GM19238 (cell line): ENCODE measurements around the gene GRM7.

Experiments
- DNase-seq: peaks from one replicate; pipeline ENCODE4 v3.0.0; 2011; ENCODE audit warnings: low spot score; ENCODE audit not compliant: insufficient read length

GRM7 gene

DNA sequence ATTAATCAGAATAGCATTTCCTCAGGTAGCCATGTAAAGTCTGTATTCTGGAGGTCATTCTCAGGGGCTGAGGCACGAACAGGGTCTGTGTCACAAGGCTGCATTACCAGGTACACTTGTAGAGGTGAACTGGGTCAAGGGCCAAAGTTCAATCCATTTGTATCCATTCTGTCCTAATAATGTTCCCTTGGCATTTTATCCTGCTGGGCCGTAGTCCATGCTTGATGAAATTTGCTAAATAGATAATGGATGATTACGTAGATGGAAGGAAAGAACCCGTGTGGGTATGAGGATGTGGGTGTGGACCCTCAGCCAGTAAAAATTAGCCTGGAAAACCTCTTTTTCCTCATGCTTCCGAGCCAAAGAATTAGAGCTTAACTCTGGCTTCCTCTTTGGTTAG, 785.9 kb downstream of the GRM7 start:
- no peak for DNase-seq

- DNase-seq: no peak
Measured at GRCh38 chr3:7650466-7650865, 789.6 kb downstream of the GRM7 start.

DNA sequence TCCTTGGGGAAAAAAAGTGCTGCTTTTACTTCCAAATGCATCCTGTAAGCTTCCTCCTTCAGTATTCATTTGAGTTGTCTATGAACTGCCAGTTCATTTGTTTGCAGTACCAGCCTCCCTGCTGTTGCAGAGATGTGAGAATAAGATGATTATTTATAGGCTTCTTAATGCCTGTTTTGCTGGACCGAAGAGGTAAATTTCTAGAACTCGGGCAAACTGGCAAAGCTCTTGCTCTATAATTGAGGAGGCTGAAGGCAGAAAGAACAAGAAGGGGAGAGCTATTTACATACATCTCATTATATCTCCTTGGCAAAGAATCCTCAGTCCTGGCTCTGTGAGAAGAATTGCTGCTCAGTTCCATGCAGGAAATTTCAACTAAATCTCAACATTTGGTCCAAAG, 790.4 kb downstream of the GRM7 start:
- no peak for DNase-seq

DNA sequence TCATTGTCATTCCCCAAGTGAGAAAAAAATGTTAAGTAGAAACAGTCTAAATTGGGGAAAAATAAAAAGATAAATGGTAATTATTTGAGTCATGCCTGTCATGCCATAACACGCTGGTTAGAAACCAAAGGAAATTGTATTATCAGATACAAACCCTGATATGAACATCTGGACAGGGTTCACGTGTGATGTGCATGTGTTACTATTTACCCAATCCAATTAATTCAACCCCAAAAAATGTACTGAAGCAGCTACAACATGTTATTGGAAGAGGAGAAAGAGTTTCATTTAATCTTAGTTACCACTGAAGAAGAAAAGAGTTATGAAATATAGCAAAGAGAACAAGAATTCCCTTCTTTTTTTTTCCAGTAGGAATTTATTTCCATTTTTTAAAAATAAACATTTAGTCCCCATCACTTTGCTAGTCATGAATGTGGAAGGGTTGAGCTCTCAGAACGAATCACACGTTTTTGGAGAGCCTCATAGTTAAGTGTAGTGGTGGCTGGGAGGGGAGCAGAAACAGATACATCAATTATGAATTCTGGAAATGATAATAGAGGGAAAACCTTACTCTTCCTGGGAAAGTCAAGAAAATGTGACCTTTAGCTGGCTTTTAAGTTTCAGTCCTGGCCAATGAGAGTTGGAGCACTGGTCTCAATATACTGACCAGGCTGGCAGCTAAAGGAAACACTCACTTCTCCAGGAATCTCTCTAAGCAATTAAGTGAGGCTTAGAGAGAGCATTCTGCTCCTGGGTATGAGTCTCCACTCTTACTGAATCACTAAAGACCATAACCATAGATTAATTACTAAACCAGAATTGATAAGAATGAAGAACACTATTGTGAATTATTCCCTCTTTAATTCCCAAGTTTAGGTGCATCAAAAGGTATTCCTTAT, 796.5 kb downstream of the GRM7 start:
- no peak for DNase-seq

DNA sequence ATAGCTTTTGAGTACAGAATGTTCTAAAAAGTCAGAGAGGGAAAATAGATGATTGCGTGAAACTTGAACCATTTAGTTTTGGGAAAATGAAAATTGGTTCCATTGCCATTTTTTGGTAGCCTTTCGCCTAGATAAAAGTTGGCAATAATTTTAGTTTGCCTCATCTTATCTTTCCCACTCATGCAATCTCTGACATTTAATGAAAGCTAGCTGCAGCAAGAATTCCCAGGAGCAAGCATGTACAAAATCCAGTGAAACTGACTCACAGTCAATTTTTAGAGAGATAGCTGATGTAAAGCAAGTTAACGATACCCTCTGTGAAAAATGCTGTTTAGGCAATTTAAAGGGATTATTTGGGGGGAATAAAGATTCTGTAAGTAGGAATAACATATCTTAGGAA, 797.4 kb downstream of the GRM7 start:
- DNase-seq: no peak

DNA sequence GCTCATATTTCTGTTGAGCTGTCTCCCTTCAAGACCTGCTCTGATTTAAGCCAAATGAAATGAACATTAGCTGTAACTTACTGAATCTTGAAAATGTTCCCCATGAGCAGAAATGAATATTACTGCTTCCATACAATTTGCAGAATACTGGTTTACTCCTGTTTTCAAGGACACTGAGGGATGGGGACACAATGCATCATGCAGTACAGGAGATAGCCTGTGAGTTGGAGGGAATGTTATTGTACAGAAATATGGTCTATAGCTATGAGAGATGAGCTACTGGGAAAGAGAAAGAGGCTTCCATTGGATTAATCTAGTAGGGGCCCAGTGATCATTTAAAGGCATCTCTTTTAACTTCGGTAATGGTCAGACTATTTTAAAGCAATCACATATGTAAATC, 798.2 kb downstream of the GRM7 start:
- no peak for DNase-seq

- DNase-seq: no peak
Measured at GRCh38 chr3:7663771-7664170, 802.9 kb downstream of the GRM7 start.

DNA sequence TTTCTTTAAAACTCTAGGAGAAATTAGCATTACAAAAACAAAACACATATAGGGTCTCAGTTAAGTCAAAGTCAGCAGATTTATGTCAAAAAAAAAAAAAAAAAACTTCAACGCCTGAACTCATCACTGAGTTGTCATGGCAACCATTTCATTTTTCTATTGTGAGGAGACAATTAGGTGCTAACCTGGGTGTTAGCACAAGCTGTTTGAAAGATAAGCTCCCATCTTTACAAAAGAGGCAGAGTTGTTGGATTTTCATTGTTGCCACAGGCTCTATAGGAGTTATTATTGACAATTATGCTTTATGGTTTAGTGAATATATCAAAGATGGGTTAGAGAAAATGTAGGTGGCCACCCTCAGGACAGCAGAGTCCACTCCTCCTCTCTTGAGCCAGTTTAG, 806.9 kb downstream of the GRM7 start:
- no peak for DNase-seq

DNA sequence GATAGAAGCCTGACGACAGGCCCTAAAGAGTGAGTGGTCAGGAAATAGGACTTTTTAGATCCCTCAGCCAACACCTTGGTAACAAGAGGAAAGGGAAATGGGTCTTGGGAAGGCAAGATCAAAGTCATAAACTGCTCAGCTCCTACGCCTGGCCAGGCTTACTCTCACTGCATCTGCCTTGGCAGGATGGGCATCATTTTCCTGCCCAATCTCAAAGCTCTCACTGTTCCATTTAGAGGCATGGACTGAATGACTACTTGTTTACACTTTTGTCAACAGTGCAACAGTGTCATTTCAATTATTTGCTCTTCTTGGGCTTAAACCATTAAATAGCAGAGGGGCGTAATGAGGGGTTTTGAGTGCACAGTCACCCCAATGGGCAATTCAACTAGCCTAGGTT, 808.7 kb downstream of the GRM7 start:
- no peak for DNase-seq

DNA sequence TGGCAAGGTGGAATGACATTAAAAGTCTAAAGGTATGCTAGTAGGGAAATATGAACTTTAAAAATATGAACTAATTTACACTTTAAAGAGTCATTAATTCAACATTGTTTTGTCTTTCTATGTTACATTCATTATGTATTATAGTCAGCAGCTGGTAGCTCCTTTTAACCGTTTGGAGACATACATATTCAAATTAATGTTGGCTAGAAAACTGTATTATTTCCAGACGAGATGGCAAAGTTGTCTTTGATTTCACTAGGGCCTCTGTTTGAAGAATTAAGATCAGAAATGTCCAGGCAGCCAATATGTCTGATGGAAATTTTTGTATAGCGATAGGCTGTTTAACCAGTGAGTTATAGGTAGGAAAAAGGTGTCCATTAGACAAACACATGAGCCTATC, 817.6 kb downstream of the GRM7 start:
- DNase-seq: no peak

DNA sequence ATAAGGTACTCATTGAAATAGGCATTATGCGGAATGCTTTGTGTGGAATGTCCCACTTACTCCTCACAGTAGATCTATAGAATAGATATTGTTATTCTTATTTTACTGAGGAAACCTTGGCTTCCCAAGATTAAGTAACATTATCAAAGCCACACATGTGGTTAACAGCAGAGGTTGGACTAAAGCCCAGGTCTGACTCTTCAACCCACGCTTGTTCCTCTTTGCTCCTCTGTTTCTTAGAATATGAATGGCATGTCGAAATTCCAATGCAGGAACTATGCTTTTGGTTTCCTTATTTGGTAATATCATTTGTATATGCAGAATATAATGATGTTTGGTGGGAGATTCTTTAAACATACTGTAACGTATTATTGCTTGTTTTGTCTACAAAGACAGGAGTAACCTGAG, 821.9 kb downstream of the GRM7 start:
- DNase-seq: no peak

GRCh38 chr3:7683426-7683825, 822.5 kb downstream of the GRM7 start:
- no peak for DNase-seq

DNA sequence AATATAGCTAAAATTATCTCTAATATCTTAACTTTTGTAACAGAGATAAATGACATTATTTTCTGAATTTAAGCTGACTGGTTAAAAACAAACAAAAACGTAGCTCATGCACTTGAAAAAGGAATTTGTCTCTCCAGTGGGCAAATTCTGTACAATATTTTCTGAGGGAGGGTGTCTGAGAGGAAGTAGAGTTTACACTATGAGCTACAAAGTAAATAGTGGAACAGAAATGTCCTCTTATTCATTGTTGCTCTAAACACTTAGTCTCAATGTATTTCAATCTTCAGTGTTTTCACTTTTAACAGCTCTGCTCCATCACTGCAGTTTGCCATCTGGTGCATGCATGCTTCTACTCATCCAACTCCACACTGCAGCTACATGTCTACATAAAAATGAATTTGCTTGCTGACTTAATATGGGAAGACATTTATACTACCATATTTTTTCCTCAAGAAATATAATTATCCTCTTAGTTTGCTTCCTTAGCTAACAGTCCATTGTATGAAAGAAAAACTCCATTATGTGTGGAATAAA, 823.3 kb downstream of the GRM7 start:
- DNase-seq: no peak

- no peak for DNase-seq
Measured at GRCh38 chr3:7687428-7688147, 826.7 kb downstream of the GRM7 start.

DNA sequence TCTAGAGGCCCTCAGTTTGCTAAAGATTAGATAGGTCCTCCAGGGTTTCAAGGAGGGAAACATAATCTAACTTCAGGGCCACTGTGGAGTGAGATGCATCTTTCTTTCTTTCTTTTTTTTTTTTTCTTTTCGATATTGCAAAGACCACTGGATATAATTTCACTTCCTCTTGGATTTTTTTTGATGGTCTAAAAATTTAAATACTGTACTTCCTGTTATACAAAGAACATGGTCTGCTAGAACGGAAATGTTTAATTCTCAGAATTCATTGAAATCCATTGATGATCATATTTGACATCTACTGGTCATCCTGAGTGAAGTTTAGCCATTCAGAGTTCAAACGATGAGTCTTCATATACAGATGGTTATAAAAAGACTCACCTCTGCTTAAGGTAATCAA, 832.0 kb downstream of the GRM7 start:
- no peak for DNase-seq

- no peak for DNase-seq
Measured at GRCh38 chr3:7693976-7694375, 833.1 kb downstream of the GRM7 start.

DNA sequence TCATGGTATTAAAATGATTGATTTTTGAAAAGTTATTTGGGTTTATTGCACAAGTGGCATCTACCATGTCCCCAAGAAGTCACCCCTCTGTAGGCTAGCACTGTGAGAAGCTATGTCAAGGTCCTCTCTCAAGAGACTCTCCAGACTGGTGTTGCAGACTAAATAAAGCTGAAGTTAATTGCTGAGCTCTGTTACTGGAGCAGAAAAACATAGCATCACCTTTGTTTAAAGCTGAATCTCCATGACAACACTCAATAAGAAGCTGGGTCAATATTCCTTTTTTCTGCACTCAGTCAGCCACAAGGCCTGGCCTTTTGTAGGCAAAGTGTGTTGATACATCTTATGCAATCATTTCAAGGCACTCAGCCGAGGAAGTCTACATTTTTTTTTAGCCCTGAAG, 834.1 kb downstream of the GRM7 start:
- DNase-seq: no peak

DNA sequence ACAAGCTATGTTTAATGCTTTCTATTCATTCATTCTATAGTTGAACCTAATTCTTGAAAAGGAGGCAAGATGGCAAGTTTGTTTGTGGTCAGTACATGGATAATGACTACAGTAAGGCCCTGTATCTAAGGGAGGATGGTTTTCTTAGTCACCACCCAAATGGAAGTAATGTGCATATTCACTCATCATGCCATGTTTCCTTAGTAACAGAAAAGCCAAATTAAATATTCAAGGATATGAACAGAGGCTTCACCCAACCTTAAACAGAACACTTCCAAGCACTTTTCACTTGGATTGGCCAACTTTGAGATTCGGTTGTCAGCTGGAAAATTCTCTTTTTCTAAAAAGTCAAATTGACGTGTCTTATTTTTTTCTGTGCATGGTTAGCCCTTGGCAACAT, 835.4 kb downstream of the GRM7 start:
- DNase-seq: no peak

DNA sequence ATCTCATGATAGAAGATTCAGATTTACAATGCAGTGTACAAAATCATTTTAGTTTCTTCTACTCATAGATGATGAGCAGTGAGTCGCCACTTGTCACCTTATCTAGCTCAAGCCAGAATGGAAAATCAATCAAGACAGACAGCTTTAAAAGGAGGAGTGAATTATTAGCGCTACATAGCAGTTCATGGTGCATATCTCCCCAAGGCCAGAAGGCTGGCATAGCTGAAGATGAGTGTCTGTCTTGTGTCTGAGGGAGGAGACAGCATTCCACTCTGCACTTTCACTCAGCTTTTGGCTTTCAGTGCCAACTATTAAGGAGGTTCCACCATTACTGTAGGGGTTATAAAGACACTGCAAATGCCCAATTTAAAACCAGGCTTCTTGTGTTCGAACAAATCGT, 836.6 kb downstream of the GRM7 start:
- DNase-seq: no peak

DNA sequence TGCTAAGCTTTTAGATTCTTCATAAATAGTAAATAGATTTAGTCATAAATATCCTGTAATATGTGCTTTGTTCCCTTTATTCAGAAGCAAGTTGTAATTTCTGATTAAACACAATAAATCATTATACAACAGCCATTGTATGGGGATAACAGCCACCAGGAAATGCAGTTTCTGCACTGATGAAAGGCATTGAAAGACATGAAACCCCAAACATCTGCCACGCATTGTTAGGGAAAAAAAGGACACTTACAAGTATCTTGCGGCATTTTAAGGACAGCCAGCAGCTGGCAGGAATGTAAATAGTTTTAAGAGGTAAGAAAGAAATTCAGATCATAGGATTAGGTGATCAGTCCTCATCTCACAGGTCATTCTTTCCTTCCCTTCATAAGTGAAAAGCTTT, 839.6 kb downstream of the GRM7 start:
- DNase-seq: no peak

GRCh38 chr3:7700977-7701376, 840.1 kb downstream of the GRM7 start:
- DNase-seq: no peak

DNA sequence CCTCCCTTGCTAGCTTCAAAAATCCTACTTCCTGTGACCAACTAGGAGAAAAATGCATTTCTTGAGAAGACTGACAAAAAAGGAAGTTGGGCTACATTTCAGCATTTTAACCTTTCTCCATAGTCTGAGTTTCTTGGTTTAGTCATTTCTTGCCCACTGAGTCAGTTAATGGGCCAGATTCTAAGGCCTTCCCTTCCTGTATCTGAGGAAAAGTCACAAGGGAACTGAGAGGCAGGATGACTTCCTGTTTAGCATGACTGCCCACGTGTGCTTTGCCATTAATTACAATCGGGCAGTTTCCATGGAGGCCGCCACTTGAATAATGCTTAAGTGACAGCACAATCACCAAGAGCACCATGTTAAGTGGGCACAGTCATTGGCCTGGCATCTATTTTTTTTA, 846.3 kb downstream of the GRM7 start:
- DNase-seq: no peak
